ENCODE data around the gene RNF145.

DNA sequence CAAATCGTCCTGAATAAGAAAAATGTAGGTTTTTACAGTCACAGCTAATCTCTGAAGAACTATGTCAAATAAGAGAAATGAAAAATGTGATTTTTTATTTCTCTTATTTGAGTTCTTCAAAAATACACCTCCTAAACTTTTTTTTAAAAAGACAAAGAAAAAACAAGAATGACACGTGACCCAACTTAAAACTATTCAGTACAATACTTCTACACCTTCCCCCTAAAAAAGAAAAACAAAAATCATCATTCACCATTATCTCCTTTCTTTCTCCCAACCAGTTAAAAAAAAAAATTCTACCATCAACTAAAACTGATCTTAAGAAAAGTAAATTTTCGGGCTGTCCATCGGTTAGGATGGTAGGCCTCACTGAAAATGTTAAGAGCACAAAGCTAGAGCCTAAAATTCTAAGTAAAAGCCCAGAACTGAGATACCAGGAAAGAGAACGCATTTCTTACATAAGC, 2.1 kb downstream of the RNF145 start:
- no peak for TF ChIP-seq NFIC (IDR thresholded peaks at IDR 0.05; ENCODE audit: low read depth, low read length)
- no peak for TF ChIP-seq EP300 (IDR thresholded peaks at IDR 0.05; ENCODE audit: borderline replicate concordance in 1 of 2, control insufficient read depth in 1 of 2, low read depth in 2 of 2, low read length in 2 of 2)
- TF ChIP-seq, protein P1, sequence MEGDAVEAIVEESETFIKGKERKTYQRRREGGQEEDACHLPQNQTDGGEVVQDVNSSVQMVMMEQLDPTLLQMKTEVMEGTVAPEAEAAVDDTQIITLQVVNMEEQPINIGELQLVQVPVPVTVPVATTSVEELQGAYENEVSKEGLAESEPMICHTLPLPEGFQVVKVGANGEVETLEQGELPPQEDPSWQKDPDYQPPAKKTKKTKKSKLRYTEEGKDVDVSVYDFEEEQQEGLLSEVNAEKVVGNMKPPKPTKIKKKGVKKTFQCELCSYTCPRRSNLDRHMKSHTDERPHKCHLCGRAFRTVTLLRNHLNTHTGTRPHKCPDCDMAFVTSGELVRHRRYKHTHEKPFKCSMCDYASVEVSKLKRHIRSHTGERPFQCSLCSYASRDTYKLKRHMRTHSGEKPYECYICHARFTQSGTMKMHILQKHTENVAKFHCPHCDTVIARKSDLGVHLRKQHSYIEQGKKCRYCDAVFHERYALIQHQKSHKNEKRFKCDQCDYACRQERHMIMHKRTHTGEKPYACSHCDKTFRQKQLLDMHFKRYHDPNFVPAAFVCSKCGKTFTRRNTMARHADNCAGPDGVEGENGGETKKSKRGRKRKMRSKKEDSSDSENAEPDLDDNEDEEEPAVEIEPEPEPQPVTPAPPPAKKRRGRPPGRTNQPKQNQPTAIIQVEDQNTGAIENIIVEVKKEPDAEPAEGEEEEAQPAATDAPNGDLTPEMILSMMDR (IDR thresholded peaks at IDR 0.05 in 2 of 3, conservative IDR thresholded peaks at IDR 0.05 in 1 of 3; ENCODE audit: control insufficient read depth in 2 of 3, extremely low read depth in 1 of 3, insufficient read depth in 1 of 3, low read depth in 3 of 3, low read length in 3 of 3) = no peak
